Measurements from ENCODE around the gene SMARCD3.
A peak's percentile ranks its signal among the peaks of the same experiment; 100 is the strongest.

DNA sequence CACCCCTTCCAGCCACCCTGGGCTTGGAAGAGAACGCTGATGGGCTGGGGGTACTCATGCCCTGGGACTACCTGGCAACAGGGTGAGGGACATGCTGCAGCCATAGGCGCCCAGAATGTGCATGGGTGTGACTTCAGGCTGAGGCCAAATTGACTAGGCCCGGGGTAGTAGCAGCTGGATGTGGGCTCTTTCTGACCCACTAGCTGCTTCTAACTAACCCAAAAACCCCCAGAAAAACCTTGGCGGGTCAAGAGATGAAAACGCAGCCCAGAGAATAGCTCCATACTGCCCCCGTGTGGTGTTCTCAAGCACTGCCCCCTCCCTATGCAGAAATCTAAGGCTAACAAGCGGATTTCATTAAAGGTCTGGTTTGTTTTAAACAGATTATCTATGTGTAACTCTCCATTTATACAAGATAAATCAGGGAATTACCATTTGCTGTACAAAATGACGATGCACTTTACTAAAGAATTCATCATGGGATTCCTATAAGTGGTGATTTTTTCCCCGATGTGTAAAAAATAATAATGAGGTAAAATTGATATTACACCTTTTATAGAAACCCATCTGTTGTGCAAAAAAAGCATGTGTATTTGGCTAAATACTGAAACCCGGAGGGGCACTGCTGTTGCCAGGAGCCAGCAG is 4.2 kb downstream of the SMARCD3 start:
- TF ChIP-seq, protein P1, sequence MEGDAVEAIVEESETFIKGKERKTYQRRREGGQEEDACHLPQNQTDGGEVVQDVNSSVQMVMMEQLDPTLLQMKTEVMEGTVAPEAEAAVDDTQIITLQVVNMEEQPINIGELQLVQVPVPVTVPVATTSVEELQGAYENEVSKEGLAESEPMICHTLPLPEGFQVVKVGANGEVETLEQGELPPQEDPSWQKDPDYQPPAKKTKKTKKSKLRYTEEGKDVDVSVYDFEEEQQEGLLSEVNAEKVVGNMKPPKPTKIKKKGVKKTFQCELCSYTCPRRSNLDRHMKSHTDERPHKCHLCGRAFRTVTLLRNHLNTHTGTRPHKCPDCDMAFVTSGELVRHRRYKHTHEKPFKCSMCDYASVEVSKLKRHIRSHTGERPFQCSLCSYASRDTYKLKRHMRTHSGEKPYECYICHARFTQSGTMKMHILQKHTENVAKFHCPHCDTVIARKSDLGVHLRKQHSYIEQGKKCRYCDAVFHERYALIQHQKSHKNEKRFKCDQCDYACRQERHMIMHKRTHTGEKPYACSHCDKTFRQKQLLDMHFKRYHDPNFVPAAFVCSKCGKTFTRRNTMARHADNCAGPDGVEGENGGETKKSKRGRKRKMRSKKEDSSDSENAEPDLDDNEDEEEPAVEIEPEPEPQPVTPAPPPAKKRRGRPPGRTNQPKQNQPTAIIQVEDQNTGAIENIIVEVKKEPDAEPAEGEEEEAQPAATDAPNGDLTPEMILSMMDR (IDR thresholded peaks at IDR 0.05): peak; percentile 99
- no peak for TF ChIP-seq ZFX (IDR thresholded peaks at IDR 0.05; ENCODE audit: borderline replicate concordance)

Measured in 22Rv1 (cell line).